SU-DHL-6 (cell line): Measurements from ENCODE around the gene SLC35C1.

ENCODE experiments used
- EZH2phosphoT487 ChIP-seq: fragments of 200-600 bp; sonication (generic), shearing (Covaris generic); conservative IDR thresholded peaks from 2 replicates; pipeline ENCODE4 v1.6.1; 2018; ENCODE audit warnings: mild to moderate bottlenecking, antibody characterized with exemption, low read length, moderate library complexity, mixed read lengths
- TF ChIP-seq, protein P1 (sequence below): fragments of 200-600 bp; sonication (generic); IDR thresholded peaks from one replicate; pipeline ENCODE4 v1.5.1; 2017; ENCODE audit warnings: antibody characterized with exemption, mild to moderate bottlenecking, low read length, moderate library complexity; ENCODE audit not compliant: insufficient read depth, poor library complexity, severe bottlenecking

DNA sequence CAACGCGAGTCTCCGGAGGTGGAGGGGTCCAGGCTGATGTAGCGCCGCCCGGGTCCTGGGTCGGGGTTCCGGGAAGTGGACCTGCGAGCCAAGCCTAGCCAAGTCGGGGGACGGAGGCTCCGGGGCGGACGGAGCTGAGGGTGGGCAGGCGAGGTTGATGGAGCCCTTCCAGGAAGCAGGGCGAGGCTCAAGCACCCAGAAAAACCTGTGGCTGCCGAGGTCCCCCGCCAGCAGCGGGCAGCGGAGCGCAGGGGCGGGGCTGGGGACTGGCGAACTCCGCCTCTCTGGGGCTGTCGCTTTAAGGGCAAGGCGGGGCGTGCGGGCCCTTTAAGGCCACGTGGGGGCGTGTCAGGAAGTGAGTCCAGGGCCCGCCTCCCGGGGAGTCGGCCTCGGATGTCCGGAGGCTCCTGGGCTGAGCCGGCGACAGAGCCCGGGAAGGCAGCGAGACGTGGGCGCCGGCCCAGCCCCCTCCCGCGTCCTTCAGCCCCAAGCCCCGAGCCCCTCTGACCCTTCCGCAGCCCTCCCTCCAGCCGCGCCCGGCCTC, at the start of gene SLC35C1:
- TF ChIP-seq, protein P1, sequence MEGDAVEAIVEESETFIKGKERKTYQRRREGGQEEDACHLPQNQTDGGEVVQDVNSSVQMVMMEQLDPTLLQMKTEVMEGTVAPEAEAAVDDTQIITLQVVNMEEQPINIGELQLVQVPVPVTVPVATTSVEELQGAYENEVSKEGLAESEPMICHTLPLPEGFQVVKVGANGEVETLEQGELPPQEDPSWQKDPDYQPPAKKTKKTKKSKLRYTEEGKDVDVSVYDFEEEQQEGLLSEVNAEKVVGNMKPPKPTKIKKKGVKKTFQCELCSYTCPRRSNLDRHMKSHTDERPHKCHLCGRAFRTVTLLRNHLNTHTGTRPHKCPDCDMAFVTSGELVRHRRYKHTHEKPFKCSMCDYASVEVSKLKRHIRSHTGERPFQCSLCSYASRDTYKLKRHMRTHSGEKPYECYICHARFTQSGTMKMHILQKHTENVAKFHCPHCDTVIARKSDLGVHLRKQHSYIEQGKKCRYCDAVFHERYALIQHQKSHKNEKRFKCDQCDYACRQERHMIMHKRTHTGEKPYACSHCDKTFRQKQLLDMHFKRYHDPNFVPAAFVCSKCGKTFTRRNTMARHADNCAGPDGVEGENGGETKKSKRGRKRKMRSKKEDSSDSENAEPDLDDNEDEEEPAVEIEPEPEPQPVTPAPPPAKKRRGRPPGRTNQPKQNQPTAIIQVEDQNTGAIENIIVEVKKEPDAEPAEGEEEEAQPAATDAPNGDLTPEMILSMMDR: no peak
- TF ChIP-seq EZH2phosphoT487: no peak
